Measurements from ENCODE around the gene TRIO.

Gene TRIO

DNA sequence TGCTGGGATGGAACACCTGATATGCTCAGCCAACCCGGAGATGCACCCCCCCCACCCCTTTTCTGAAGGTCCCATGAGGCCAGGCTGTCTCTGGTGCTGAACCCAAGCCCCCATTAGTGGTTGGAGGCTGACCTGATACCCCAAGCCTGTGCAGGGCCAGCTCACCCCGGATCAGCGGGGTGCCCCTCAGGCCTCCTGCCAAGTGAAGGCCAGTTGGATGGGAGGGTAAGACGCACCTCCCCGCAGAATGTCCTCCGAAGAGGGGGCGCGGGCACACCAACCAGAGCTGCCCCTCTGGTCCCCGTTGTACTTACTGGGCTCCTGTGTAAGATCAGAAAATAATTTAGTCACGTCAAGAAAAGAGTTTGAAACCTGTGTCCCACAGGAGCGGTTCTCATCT is 361.7 kb downstream of the TRIO start:
- DNase-seq = no peak
- intact Hi-C loops (cut with DNase I) = no loop called here

DNA sequence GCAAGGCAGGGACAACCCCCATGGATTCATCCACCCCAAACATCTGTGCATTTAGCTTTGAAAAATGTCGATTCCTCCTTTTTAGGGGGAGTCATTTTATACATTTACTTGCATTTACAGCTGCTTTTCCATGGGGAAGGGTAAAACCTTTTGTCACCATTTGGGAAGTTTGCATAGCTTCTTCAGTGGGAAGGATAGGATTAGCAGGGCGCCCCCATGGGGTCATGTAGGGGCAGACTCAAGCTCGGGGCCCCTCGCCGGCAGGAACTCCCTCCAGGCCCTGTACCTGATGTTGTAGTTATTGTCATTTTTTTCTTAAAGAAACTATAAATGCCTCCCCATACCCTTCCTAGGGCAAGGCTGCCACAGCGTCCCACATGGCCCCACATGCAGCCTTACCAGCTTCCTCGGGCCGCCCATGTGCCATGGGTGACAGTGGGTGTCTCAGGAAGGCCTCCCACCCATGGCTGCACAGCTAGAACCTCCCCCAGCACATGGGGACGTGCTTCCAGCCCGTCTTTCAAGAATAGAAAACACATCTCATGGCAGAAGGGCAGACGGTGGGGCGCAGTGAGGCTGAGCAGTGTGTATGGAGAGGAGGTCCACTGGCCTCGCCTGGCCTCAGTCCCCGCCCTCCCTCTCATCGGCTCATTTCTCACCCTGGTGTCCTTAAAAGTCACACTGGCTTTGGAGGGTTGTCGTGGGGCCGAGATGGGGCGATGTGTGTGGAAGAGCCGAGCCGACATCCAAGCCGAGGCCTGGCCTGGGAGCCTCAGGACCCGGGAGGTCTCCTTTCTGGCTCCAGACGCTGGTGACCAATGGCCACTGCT is 362.4 kb downstream of the TRIO start:
- DNase-seq = peak in 3 of 42 donors; percentile 43 to 52 (median 45)
- intact Hi-C loops (cut with DNase I) = no loop called here

DNA sequence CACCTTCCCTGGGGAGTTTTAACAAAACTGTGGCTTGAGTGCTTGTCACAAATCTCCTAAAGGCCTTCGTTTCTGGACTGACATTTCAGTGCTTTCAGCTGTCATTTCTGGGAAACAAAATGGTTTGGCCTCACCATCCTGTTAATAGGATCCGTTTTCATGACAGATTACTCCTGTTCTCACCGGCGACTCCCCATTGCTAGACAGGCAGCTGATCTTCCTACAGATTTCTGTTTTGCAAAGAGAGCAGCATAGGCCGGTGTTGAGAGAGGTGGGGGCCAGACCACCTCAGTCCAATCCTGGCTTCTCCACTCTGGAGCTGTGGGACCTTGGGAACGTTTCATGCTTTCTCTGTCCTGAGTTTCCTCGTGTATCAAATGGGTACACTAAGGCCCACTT is 363.0 kb downstream of the TRIO start:
- no peak for DNase-seq
- intact Hi-C loops (cut with DNase I) = no loop called here

DNA sequence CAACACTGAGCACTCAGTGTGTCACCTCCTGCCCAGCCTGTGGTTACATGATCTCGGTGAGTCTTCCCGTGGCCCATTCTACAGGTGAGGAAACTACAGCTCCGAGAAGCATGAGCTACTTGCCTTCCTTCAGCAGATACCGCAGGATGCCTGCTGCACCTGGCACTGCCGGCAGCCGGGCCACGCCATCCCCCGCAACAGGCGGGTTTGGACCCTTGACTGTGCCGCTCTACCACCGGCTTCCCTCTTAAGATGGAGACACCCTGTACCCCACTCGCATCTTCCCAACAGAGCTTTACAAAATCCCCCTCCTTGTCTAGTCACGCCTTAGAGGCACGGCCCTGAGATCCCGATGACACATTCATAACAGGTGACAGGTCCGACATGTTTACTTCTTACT is 363.5 kb downstream of the TRIO start:
- no peak for DNase-seq
- intact Hi-C loops (cut with DNase I) = no loop called here

DNA sequence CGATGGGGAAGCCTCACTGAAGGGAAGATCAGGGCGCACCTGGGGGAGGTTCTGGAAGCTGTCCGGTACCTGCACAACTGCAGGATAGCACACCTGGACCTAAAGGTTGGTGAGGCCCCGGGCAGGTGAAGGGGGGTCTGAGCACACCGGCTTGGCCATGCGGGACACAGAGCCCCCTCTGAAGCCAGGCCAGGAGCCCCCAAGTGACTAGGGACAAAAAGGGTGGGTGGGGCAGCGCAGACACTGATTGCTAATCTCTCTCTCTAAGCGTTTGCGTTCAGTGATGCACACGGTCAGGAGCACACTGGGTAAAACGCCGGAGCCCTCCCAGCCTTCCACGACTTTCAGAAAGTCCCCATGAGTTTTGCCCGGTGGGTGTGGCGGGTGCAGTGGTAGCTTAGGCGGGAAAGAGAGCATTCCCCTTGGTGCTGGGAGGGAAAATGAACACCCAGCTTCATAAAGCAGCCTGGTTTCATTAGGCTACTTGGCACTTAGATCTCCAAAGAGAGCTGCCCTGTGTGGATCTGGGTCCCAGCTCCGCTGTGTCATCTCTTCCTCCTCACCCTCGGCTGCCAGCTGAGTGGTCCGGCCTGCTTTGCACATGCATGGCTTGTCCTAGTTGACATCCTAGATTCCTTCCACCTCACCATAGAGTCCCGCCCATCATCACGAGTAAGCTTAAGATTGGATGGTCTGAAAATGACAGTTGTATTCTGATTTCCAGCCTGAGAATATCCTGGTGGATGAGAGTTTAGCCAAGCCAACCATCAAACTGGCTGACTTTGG is 364.2 kb downstream of the TRIO start:
- intact Hi-C loops (cut with DNase I) = no loop called here
- no peak for DNase-seq

DNA sequence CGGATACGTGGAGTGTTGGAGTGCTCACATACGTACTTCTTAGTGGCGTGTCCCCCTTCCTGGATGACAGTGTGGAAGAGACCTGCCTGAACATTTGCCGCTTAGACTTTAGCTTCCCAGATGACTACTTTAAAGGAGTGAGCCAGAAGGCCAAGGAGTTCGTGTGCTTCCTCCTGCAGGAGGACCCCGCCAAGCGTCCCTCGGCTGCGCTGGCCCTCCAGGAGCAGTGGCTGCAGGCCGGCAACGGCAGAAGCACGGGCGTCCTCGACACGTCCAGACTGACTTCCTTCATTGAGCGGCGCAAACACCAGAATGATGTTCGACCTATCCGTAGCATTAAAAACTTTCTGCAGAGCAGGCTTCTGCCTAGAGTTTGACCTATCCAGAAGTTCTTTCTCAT is 364.9 kb downstream of the TRIO start:
- intact Hi-C loops (cut with DNase I) = no loop called here
- DNase-seq = no peak

DNA sequence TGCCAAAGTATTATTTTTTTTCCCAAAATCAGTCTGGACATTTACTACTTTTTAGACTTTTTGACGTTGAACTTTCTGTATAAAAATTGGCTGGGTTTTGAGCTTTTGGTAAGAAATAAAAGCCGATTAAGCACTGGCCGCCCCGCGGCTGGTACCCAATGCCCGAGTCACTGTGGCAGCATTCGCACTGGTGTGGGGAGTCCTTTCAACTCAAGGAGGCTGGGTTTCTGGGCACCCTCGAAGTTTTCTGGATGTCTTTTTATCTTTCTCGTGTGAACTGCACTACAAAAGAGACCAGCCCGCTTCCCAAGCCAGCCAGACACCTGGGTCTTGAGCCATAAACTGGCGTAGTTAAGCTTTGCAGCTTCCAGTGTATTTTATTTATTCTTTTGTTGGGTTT is 366.4 kb downstream of the TRIO start:
- DNase-seq = no peak
- intact Hi-C loops (cut with DNase I) = no loop called here

DNA sequence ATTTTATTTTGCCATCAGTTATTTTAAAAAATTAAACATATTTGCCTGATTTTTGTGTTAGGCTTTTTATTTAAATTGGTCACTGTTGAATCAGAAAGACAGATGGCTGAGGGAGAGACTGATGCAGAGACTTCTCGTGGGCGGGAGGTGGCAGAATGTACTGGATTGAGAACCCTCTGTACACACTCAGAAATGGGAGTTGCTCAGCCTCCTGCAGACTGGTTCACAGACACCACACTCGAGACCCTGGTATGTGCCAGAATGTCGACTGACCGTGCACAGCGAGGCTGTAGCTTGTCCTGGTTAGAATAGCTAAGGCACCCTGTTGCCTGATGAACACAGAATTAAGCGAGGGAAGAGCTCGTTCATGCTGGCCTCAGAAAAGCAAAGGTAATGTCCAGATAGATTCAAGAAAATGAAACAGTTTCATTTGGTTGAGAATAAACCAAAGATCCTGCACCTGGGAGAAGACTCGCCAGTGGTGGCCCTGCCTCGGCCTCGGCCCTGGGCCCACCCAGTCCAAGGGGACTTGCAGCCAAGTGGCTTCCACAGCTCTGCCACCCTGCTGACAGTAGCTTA is 367.1 kb downstream of the TRIO start:
- peak in 1 of 42 donors; percentile 40 for DNase-seq
- intact Hi-C loops (cut with DNase I) = no loop called here

DNA sequence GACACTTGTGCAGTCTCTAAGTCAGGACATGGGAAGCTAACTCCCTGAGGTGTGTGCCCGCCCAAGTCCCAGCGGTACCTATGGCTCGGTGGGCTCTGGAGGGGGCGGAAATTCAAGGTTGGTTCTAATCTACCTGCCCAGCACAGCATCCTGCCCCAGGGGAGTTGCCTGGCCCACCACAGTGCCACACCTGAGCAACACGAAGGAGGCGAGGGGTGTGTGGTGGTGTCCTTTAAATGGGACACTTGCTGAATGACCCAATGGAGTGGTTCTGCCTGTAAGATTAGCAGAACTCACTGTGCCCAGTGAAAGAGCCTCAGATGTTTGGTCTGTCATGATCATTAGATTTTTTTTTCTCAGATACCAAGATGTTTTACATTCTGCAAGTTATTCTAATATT is 367.7 kb downstream of the TRIO start:
- no peak for DNase-seq
- intact Hi-C loops (cut with DNase I) = no loop called here

DNA sequence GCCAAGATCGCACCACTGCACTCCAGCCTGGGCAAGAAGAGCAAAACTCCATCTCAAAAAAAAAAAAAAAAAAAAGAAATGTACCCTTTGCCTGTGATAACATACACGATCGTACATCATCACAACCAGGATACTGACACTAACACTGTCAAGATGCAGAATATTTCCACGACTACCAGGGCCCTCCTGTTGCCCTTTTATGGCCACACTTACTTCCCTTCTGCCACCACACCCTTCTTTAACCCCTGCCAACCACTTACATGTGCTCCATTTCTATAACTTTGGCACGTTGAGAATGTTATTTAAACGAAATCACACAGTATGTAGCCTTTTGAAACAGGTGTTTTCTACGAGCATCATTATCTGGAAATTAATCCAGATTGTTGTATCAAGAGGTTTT is 369.4 kb downstream of the TRIO start:
- DNase-seq = no peak
- intact Hi-C loops (cut with DNase I) = no loop called here

DNA sequence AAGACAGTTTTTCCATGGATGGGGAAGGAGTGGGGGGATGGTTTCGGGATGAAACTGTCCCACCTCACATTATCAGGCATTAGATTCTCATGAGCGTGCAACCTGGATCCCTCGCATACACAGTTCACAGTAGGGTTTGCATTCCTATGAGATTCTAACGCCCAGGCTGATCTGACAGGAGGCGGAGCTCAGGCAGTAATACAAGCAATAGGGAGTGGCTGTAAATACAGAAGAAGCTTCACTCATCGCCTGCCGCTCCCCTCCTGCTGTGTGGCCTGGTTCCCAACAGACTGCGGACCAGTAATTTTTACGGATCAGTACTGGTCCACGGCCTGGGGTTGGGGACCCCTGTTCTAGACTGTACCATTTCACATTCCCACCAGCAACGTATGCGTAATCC is 370.1 kb downstream of the TRIO start:
- peak in 1 of 42 donors; percentile 30 for DNase-seq
- intact Hi-C loops (cut with DNase I) = no loop called here

DNA sequence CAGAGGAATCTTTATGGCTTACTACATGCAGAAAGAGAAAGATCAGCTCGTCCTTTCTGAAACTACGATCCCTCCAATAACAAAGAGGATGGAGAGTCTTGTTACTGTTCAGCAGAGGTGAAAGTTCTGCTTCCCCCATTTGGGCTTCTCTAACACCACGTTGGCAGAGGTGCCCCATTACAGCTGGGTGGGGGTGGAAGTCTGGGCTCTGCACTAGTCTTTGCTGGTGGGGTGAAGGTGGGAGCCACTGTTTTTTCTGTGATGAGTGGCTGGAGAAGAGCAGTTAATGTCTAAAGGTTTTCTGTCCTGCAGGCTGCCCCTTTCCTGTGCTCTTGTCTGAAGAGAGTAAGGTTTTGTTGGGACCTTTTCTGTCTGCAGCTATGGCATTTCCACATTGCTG is 373.8 kb downstream of the TRIO start:
- intact Hi-C loops (cut with DNase I) = no loop called here

DNA sequence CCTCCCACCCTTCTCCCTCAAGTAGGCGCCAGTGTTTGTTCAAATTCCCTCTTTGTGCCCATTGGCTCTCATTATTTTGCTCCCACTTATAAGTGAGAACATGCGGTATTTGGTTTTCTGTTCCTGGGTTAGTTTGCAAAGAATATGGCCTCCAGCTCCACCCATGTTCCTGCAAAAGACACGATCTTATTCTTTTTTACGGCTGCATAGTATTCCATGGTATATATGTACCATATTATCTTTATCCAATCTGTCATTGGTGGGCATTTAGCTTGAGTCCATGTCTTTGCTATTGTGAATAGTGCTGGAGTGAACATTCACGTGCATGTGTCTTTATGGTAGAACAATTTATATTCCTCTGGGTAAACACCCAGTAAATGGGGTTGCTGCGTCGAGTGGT is 375.5 kb downstream of the TRIO start:
- intact Hi-C loops (cut with DNase I) = no loop called here
- no peak for DNase-seq

More for the DNA sequence above, 373.8 kb downstream of the TRIO start:
- DNase-seq = peak in 1 of 42 donors; percentile 20

DNA sequence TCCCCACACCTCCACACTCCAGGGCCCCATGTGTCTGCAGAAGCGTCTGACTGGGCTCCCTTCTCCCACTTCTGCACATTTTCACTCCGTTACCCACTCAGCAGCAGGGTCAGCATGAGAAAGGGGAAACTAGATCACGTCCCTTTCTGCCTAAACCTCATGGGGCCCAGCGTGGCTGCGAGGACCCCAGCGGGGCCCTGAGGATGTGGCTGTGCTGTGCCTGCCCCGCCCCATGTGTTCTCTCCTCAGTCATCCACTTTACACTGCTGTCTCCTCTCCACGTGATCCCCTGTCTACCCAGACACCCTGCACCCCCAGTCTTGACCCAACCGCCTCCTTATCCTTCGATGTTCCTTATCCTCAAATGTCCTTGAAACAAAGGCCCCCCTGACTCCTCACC is 378.6 kb downstream of the TRIO start:
- peak in 6 of 42 donors; percentile 13 to 51 (median 36) for DNase-seq
- intact Hi-C loops (cut with DNase I) = no loop called here

DNA sequence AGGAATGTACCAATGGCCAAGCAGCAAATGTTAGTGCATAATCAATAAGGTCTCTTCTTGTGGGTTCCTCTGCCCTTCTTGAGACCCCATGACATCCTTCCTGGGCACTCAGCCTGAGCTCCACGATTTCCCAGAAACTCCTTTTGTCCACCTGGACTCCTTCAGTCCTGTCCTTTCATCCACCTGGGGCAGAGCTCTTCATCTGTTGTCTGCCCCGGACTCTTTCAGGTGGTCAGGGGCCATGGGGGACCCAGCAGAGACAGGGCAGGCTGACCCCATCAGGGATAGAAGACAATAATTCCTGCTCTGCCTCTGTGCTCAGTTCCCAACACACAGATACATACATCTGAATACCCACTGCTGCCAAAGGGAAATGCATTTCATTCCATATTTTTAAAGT is 379.6 kb downstream of the TRIO start:
- DNase-seq = no peak
- intact Hi-C loops (cut with DNase I) = no loop called here

DNA sequence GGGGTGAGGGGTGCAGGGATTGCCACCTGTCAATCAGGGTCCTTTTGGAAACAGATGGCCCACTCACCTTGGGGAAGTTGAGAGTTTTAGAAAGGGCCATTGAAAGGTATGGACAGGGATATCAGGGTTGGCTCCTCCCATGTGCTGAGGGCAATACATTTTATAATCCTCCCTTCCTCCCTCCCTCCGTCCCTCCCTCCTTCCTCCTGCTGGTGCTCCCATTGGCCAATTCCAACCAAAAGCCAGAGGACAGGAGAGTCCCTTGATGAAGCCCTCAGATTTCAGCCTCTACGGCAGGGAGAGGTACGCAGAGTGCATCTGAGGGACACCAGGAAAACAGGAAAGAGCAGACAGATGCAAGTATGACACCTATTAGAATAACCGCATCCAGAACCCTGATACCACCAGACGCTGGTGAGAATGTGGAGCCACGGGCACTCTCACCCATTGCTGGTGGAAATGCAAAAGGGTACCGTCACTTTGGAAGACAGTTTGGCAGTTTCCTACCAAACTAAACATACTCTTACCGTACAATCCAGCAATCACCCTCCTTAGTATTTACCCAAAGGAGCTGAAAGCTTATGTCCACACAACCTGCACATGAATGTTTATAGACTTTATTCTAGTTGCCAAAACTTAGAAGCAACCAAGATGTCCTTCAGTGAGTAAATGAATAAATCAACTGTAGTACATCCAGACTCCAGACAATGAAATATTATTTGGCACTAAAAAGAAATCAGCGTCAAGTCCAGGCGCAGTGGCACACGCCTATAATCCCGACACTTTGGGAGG is 380.3 kb downstream of the TRIO start:
- no peak for DNase-seq

DNA sequence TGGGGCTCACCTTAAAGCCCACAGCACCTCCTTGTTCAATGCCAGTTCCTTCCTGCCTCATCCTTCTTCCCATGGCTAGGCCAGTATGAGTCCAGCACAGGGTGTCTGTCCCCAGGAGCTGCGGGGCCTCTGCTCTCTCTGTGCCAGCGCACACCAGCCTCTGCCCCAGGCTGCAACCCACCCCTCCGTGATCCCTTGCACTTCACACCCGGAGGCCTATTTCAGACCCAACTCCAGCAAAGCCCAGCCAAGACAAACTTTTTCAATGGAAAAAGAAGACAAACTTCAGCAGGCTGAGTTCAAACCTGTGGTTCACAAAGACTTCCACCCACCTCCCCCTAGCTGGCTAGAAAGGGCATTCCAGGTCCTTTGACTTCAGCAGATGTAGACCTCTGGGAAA is 382.3 kb downstream of the TRIO start:
- intact Hi-C loops (cut with DNase I) = no loop called here
- no peak for DNase-seq

More for the DNA sequence above, 380.3 kb downstream of the TRIO start:
- intact Hi-C loops (cut with DNase I) = no loop called here

DNA sequence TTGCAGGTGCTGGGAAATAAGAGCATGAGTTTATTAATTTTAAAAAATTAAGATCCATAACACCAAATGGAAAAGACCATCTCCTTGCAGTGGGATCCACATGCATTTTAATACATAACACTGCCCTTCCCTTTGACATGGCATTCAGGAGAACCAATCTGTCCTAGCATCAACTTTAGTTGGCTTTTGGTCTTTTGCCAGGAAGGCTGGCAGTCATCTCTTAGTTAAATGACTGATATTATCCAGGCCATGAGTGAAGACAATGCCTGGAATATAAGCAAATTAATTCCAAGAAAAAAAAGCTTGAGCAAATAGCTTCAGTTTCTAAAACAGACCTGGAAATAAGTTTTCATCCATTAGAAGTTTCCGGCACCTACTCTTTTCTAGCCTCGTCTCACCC is 383.4 kb downstream of the TRIO start:
- no peak for DNase-seq
- intact Hi-C loops (cut with DNase I) = no loop called here

DNA sequence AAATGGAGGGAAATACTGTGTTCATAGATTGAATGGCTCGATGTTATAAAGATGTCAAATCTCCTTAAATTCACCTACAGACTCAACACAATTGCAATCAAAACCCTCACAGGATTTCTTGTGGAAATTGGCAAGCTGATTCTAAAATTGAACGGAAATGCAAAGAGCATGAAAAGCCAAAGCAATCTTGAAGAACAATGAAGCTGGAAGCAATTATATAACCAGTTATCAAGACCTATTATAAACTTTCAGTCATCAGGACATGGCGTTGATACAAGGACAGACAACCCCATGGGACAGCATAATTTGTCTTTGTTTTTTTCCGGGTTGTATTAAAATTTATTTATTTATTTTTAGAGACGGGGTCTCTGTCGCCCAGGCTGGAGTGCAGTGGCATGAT is 385.0 kb downstream of the TRIO start:
- intact Hi-C loops (cut with DNase I) = no loop called here
- DNase-seq = no peak

DNA sequence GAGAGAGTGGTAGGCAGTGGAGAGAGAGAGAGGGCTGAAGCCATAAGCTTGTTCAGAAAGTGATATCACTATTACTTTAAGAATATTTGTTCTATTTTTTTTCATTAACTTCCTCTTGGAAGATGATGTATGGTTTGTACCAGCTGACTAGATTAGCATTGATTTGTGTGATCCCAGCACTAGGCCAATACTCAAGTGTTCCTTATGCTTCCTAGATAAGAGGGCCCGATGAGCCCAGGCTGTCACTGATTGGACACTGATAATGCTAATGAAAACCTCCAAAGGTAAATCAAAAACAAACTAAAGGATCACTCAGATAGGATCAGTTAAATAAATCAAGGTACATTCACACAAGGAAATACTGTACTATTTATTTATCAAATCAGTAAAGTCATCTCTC is 385.8 kb downstream of the TRIO start:
- no peak for DNase-seq
- intact Hi-C loops (cut with DNase I) = no loop called here
